K562 (cell line): ENCODE measurements around the gene DHPS. TPM values are rescaled to one million over a fixed set of nuclear protein-coding genes. Genes with fewer than 3 reads are reported as not detected.
A peak's percentile ranks its signal among the peaks of the same experiment; 100 is the strongest.

ENCODE experiments used
- ATAC-seq: fragments of 200-7000 bp; cut with Tn5 transposase; 3 replicates; pipeline ENCODE4 v1.9.1; 2020; ENCODE audit warnings: moderate library complexity
- BruUV-seq: library from RNA; stranded (reverse); fragments of 400-500 nt; replicated peaks from 2 replicates; lab custom pipeline; 2021; lab: Mats Ljungman, UMichigan
- CTCF ChIA-PET: fragments of 300-600 bp; formaldehyde crosslinking; extraction: SDS; loops from one replicate; lab custom pipeline; 2021; ENCODE audit warnings: low intra/inter-chr PET ratio; lab: Yijun Ruan, JAX
- POLR2A ChIA-PET: fragments of 300-600, 350-650 bp; sonication (Branson Sonifier 250); formaldehyde crosslinking; extraction: SDS; loops from one replicate; lab custom pipeline; 2021; ENCODE audit warnings: antibody characterized with exemption, inconsistent platforms; lab: Yijun Ruan, JAX
- DNase-seq, 4 experiments: peaks; one replicate each; pipeline versions ENCODE4 v3.0.0 to v3.0.0-alpha.2; 2011 to 2018; ENCODE audit warnings: low spot score in 3 of 4, mixed read lengths in 3 of 4; ENCODE audit errors: extremely low read depth in 1 of 4
- FAIRE-seq: peaks from 2 replicates; lab custom pipeline; 2011; peaks lifted over from hg19 to GRCh38; lab: Jason Lieb, UNC
- H2AFZ ChIP-seq: 2 replicates; pipeline ENCODE4 v1.6.0; 2011; ENCODE audit warnings: low read depth, low read length, control low read depth, inconsistent platforms
- H3K27ac ChIP-seq: fragments of 200-600 bp; 3 replicates; pipeline ENCODE4 v1.8.0; 2011; ENCODE audit warnings: low read depth, mild to moderate bottlenecking, control low read depth, inconsistent platforms, low read length, moderate library complexity, mixed read lengths; ENCODE audit errors: extremely low read depth
- H3K27me3 ChIP-seq, 2 experiments: fragments of 300-600 bp in 1 of 2; 2 replicates in 1 of 2; 3 replicates in 1 of 2; pipeline versions ENCODE4 v1.6.0 to v1.8.0; 2011; ENCODE audit warnings: inconsistent platforms in 2 of 2, low read length in 2 of 2, mild to moderate bottlenecking in 1 of 2, mixed read lengths in 1 of 2, moderate library complexity in 1 of 2; ENCODE audit not compliant: control insufficient read depth in 2 of 2, insufficient read depth in 2 of 2
- H3K36me3 ChIP-seq: fragments of 300-600 bp; 3 replicates; pipeline ENCODE4 v1.8.0; 2011; ENCODE audit warnings: mild to moderate bottlenecking, low read length, inconsistent platforms; ENCODE audit not compliant: control insufficient read depth, insufficient read depth
- H3K4me1 ChIP-seq, 2 experiments: fragments of 200-600 bp in 1 of 2; replicated peaks in 1 of 2; 2 replicates in 1 of 2; 3 replicates in 1 of 2; pipeline versions ENCODE4 v1.5.1 to v1.8.0; 2011; ENCODE audit warnings: inconsistent platforms in 2 of 2, low read length in 2 of 2, mild to moderate bottlenecking in 1 of 2, mixed read lengths in 1 of 2, moderate library complexity in 1 of 2; ENCODE audit not compliant: control insufficient read depth in 2 of 2, insufficient read depth in 2 of 2
- H3K4me2 ChIP-seq: 2 replicates; pipeline ENCODE4 v1.6.1; 2011; ENCODE audit warnings: low read length, control low read depth, inconsistent platforms, mixed read lengths; ENCODE audit not compliant: insufficient read depth
- H3K4me3 ChIP-seq: fragments of 200-600 bp; sonication (generic), shearing (Covaris generic); 2 replicates; pipeline ENCODE4 v1.5.1; 2016; ENCODE audit warnings: control low read depth, inconsistent platforms
- H3K79me2 ChIP-seq: fragments of 200-600 bp; 3 replicates; pipeline ENCODE4 v1.8.0; 2011; ENCODE audit warnings: low read length, inconsistent platforms; ENCODE audit not compliant: control insufficient read depth, insufficient read depth
- H3K9ac ChIP-seq, 2 experiments: 2 replicates each; pipeline versions ENCODE4 v1.6.0 to v1.6.1; 2011; ENCODE audit warnings: low read depth in 2 of 2, low read length in 2 of 2, control low read depth in 1 of 2, inconsistent platforms in 1 of 2, mild to moderate bottlenecking in 1 of 2, mixed read lengths in 1 of 2; ENCODE audit not compliant: insufficient read depth in 1 of 2
- H3K9me1 ChIP-seq: one replicate; pipeline ENCODE4 v1.6.0; 2011; ENCODE audit warnings: inconsistent platforms, mild to moderate bottlenecking, low read length, moderate library complexity; ENCODE audit not compliant: control insufficient read depth, insufficient read depth
- H3K9me3 ChIP-seq: replicated peaks from 2 replicates; pipeline ENCODE4 v1.5.1; 2011; ENCODE audit warnings: low read depth, low read length, inconsistent platforms; ENCODE audit not compliant: control insufficient read depth, insufficient read depth
- H4K20me1 ChIP-seq: replicated peaks from 2 replicates; pipeline ENCODE4 v1.6.1; 2011; ENCODE audit warnings: low read length, inconsistent platforms, mixed read lengths; ENCODE audit not compliant: control insufficient read depth, insufficient read depth
- DEAF1 ChIP-seq: fragments of 450-650 bp; formaldehyde crosslinking; IDR thresholded peaks from 2 replicates; pipeline ENCODE4 v1.4.0; 2020; ENCODE audit warnings: mild to moderate bottlenecking, moderate library complexity
- RAD21 ChIP-seq, 2 experiments: fragments of 250-450 bp in 1 of 2; fragments of 450-650 bp in 1 of 2; sonication (Bioruptor Pico) in 1 of 2; formaldehyde crosslinking in 1 of 2; IDR thresholded peaks in 1 of 2; conservative IDR thresholded peaks in 1 of 2; 2 replicates each; pipeline versions ENCODE4 v1.4.0 to v1.8.0; 2020 to 2022; ENCODE audit warnings: mild to moderate bottlenecking in 2 of 2, moderate library complexity in 1 of 2
- RBFOX2 ChIP-seq: fragments of 200-400 bp; formaldehyde crosslinking; IDR thresholded peaks from 2 replicates; pipeline ENCODE4 v1.6.1; 2017; ENCODE audit warnings: low read depth, mild to moderate bottlenecking, low read length, moderate library complexity
- REST ChIP-seq, 2 experiments: fragments of 450-650 bp; formaldehyde crosslinking in 1 of 2; IDR thresholded peaks; 2 replicates each; pipeline versions ENCODE4 v1.4.0 to v1.6.1; 2014 to 2020; ENCODE audit warnings: mild to moderate bottlenecking in 2 of 2, borderline replicate concordance in 1 of 2, low read depth in 1 of 2
- SMC3 ChIP-seq: conservative IDR thresholded peaks from 2 replicates; pipeline ENCODE4 v1.6.1; 2011; ENCODE audit warnings: low read depth, low read length, improper control_type of control experiment; ENCODE audit not compliant: insufficient read depth
- SUPT5H ChIP-seq: fragments of 450-650 bp; IDR thresholded peaks from 2 replicates; pipeline ENCODE4 v1.6.1; 2016
- TAF1 ChIP-seq: IDR thresholded peaks from 2 replicates; pipeline ENCODE4 v1.6.1; 2011; ENCODE audit warnings: mild to moderate bottlenecking, low read length, moderate library complexity; ENCODE audit not compliant: insufficient read depth, control insufficient read depth, severe bottlenecking; ENCODE audit errors: extremely low read depth
- TEAD1 ChIP-seq, 2 experiments: fragments of 450-650 bp in 1 of 2; sonication (generic) in 1 of 2; formaldehyde crosslinking; IDR thresholded peaks; 2 replicates each; pipeline versions ENCODE4 v1.4.0 to v1.8.0; 2020 to 2022; ENCODE audit warnings: mild to moderate bottlenecking in 2 of 2, missing genetic modification reagents in 1 of 2
- TRIM24 ChIP-seq, 2 experiments: fragments of 450-650 bp; IDR thresholded peaks; 2 replicates each; pipeline ENCODE4 v1.6.1; 2016
- ZNF668 ChIP-seq: fragments of 250-450 bp; sonication (Bioruptor Pico); IDR thresholded peaks from 2 replicates; pipeline ENCODE4 v1.8.0; 2022; ENCODE audit warnings: mild to moderate bottlenecking, inconsistent platforms
- WGBS: fragments of 100-300 bp; shearing (Covaris generic); methylation state at CpG from one replicate; pipeline ENCODE4 v1.1.6; 2016; ENCODE audit warnings: low coverage, mixed read lengths; ENCODE audit not compliant: insufficient coverage; ENCODE audit errors: missing lambda C conversion rate; 5-methylcytosine and 5-hydroxymethylcytosine counted together
- in situ Hi-C: fragments of 300-500 bp; cut with MboI; formaldehyde crosslinking; loops from 4 replicates; pipeline ENCODE4 v1.15.0; 2018; ENCODE audit warnings: inconsistent platforms, mixed read lengths
- intact Hi-C: fragments of 100-400 bp; cut with micrococcal nuclease; formaldehyde crosslinking; loops from 2 replicates; pipeline ENCODE4 v1.14.2; 2022
- polyA plus RNA-seq, 8 experiments: library from polyadenylated mRNA; depleted of rRNA in 4 of 8; stranded (reverse) in 5 of 8; unstranded in 3 of 8; fragments of >200 nt; fragmentation: Nextera tagmentation in 2 of 8; fragmentation: Illumina TruSeq in 1 of 8; extraction: Ambion mirVana in 2 of 8; extraction: Trizol in 1 of 8; gene quantifications; 2 replicates each; pipeline versions ENCODE4 v1.2.1 to v1.2.3, GENCODE V29; 2011 to 2014; ENCODE audit warnings: inconsistent platforms in 1 of 8, missing spikeins in 1 of 8
- total RNA-seq, 7 experiments: library from RNA; depleted of rRNA in 6 of 7; stranded (reverse); fragments of >200 nt in 6 of 7; fragmentation: Illumina TruSeq in 2 of 7; extraction: Trizol in 2 of 7; gene quantifications; 2 replicates each; pipeline versions ENCODE4 v1.2.1 to v1.2.3, GENCODE V29; 2011 to 2021; ENCODE audit warnings: low replicate concordance in 1 of 7

Gene DHPS
- total and polyA plus RNA-seq, 9 of the 15 experiments (the other 6 are each of a cell fraction or from before 2014, with no cell fraction given), result 47.1 to 110 (median 79.9) TPM

- ATAC-seq, result peak; percentile 82
- H3K4me3 ChIP-seq, result no peak overlapping the region
- WGBS, result 6% methylated on average over 4 of the region's 4 CpGs
- H3K27ac ChIP-seq, result no peak overlapping the region
- no peaks in the 10 kb centered on the region for H3K9me1 ChIP-seq
- H3K9me3 ChIP-seq, result no peaks in the 10 kb centered on the region
- CTCF ChIA-PET, result interaction anchor here (0.7 kb wide), 1 partner anchor 171 kb away, joined by 3 read pairs; no protein-coding TSS in a partner anchor
- H3K36me3 ChIP-seq, result peaks cover 78% of the 10 kb centered on the region
- H4K20me1 ChIP-seq, result no peaks in the 10 kb centered on the region; the same call in none of the 2 replicates
- intact Hi-C loops, result no loop called here
- peaks cover 0 to 22% of the 10 kb centered on the region in 2 experiments; a peak in 3 of 5 replicates for H3K4me1 ChIP-seq
- no peaks in the 10 kb centered on the region for H3K27me3 ChIP-seq
- no peak overlapping the region for H2AFZ ChIP-seq
- POLR2A ChIA-PET, result interaction anchor here (0.5 to 1.6 kb wide), 3 partner anchors 10 to 122 kb away, joined by 4 to 5 read pairs (median 4); no protein-coding TSS in a partner anchor
- H3K79me2 ChIP-seq, result peaks cover 13% of the 10 kb centered on the region
- 0 out of 4 replicates have a peak overlapping the region, but pooled peaks of 1 of the 2 experiments have one; percentile 53 for H3K9ac ChIP-seq
- BruUV-seq, result no TSS peak
- peak; percentile 68 to 90 (median 76) for DNase-seq
- in situ Hi-C loops, result loop anchor here (10.0 kb wide), 1 partner anchor 472 kb away; no protein-coding TSS in a partner anchor
- peak; percentile 88 for FAIRE-seq
- H3K4me2 ChIP-seq, result no peak overlapping the region
- TF ChIP-seq REST (IDR thresholded peaks at IDR 0.05; ENCODE audit: borderline replicate concordance) (peak; percentile 50; the same call in 1 of the 2 replicates), REST (CRISPR knock-in tag; IDR thresholded peaks at IDR 0.05; ENCODE audit: low read depth) (no peak), TAF1 (no peak), RAD21 (CRISPR knock-in tag; conservative IDR thresholded peaks at IDR 0.05 in 1 of 2, IDR thresholded peaks at IDR 0.05 in 1 of 2) (peak; percentile 13 to 68; a peak in 2 of 4 replicates), DEAF1 (CRISPR knock-in tag) (0 out of 2 replicates have a peak, but pooled peaks have one; percentile 18), SUPT5H (peak; percentile 40; the same call in 1 of the 2 replicates), ZNF668 (CRISPR knock-in tag) (no peak), RBFOX2 (peak; percentile 51; the same call in 1 of the 2 replicates), TEAD1 (CRISPR knock-in tag; IDR thresholded peaks at IDR 0.05) (0 out of 4 replicates have a peak, but pooled peaks of 1 of the 2 experiments have one; percentile 24), TRIM24 (IDR thresholded peaks at IDR 0.05) (no peak), SMC3 (peak; percentile 84)
These were observed 5.3 kb downstream of the DHPS start for GRCh38 chr19:12676384-12676792.
